OCI-LY7 (cell line): ENCODE results near the gene F11. TPM values are rescaled to one million over a fixed set of nuclear protein-coding genes. Genes with fewer than 3 reads are reported as not detected.

Experiments used
- BruUV-seq: library from RNA; stranded (reverse); fragments of 400-500 nt; replicated peaks from 2 replicates; lab custom pipeline; 2021; lab: Mats Ljungman, UMichigan
- CTCF ChIA-PET: fragments of 300-600 bp; sonication (Branson Sonifier 250); formaldehyde crosslinking; loops from one replicate; lab custom pipeline; 2022; ENCODE audit warnings: antibody characterized with exemption; ENCODE audit not compliant: unreplicated experiment; lab: Charles Lee
- POLR2A ChIA-PET: fragments of 300-600 bp; sonication (Branson Sonifier 250); formaldehyde crosslinking; loops from one replicate; lab custom pipeline; 2022; ENCODE audit warnings: antibody characterized with exemption; lab: Charles Lee
- DNase-seq: peaks from one replicate; pipeline ENCODE4 v3.0.0-alpha.2; 2015; ENCODE audit warnings: low spot score
- H2AFZ ChIP-seq: fragments of 200-600 bp; sonication (generic), shearing (Covaris generic); 2 replicates; pipeline ENCODE4 v1.6.1; 2014; ENCODE audit warnings: mild to moderate bottlenecking, antibody characterized with exemption, low read length, moderate library complexity
- H3K27ac ChIP-seq: fragments of 200-600 bp; sonication (generic); 2 replicates; pipeline ENCODE4 v1.5.1; 2014; ENCODE audit warnings: mixed run types, low read depth, mild to moderate bottlenecking, moderate library complexity, low read length, inconsistent platforms; ENCODE audit not compliant: poor library complexity, severe bottlenecking
- H3K36me3 ChIP-seq: fragments of 200-600 bp; sonication (generic); 2 replicates; pipeline ENCODE4 v1.6.1; 2014; ENCODE audit warnings: mild to moderate bottlenecking, antibody characterized with exemption, low read length, moderate library complexity, mixed read lengths; ENCODE audit not compliant: insufficient read depth
- H3K4me1 ChIP-seq: fragments of 200-600 bp; sonication (generic); 2 replicates; pipeline ENCODE4 v1.5.1; 2014; ENCODE audit warnings: mild to moderate bottlenecking, low read length; ENCODE audit not compliant: insufficient read depth, poor library complexity, severe bottlenecking
- H3K4me2 ChIP-seq: fragments of 200-600 bp; sonication (generic); 2 replicates; pipeline ENCODE4 v1.6.1; 2014; ENCODE audit warnings: mild to moderate bottlenecking, low read length
- H3K4me3 ChIP-seq: fragments of 200-600 bp; sonication (generic); 2 replicates; pipeline ENCODE4 v1.5.1; 2014; ENCODE audit warnings: mild to moderate bottlenecking, low read depth, low read length; ENCODE audit not compliant: poor library complexity, severe bottlenecking
- H3K79me2 ChIP-seq: fragments of 200-600 bp; sonication (generic); 2 replicates; pipeline ENCODE4 v1.6.1; 2016; ENCODE audit warnings: low read depth, mild to moderate bottlenecking, low read length, moderate library complexity, mixed read lengths; ENCODE audit not compliant: insufficient read depth
- H3K9me2 ChIP-seq: fragments of 200-600 bp; sonication (generic); 2 replicates; pipeline ENCODE4 v1.6.1; 2016; ENCODE audit warnings: mild to moderate bottlenecking, low read length, mixed read lengths; ENCODE audit not compliant: insufficient read depth
- H3K9me3 ChIP-seq: fragments of 200-600 bp; sonication (generic); 2 replicates; pipeline ENCODE4 v1.6.1; 2014; ENCODE audit warnings: mild to moderate bottlenecking, mixed run types, low read length, mixed read lengths
- H4K20me1 ChIP-seq: fragments of 200-600 bp; sonication (generic); 2 replicates; pipeline ENCODE4 v1.6.1; 2014; ENCODE audit warnings: mild to moderate bottlenecking, antibody characterized with exemption, low read length, moderate library complexity, mixed read lengths; ENCODE audit not compliant: insufficient read depth
- CTCF ChIP-seq: fragments of 200-600 bp; sonication (generic); conservative IDR thresholded peaks from 2 replicates; pipeline ENCODE4 v1.5.1; 2014; ENCODE audit warnings: mild to moderate bottlenecking, antibody characterized with exemption, low read length, moderate library complexity, mixed read lengths
- EZH2phosphoT487 ChIP-seq: fragments of 200-600 bp; sonication (generic); IDR thresholded peaks from 2 replicates; pipeline ENCODE4 v1.6.1; 2018; ENCODE audit warnings: low read depth, borderline replicate concordance, mild to moderate bottlenecking, mixed run types, antibody characterized with exemption, low read length, moderate library complexity, mixed read lengths
- intact Hi-C: fragments of 100-400 bp; cut with micrococcal nuclease; formaldehyde crosslinking; loops from one replicate; pipeline ENCODE4 v1.10.0; 2022; ENCODE audit not compliant: unreplicated experiment
- total RNA-seq, 2 experiments: library from RNA; depleted of rRNA in 1 of 2; stranded (reverse); fragments of >200 nt in 1 of 2; shearing (Covaris generic) in 1 of 2; gene quantifications; 2 replicates each; pipeline ENCODE4 v1.2.3, GENCODE V29; 2014 to 2022

F11 gene
- total RNA-seq, 2 experiments from 2014 or later = not detected

GRCh38 chr4:186304216-186304615 lies 38.2 kb downstream of the F11 start:
- ChIA-PET POLR2A (no interaction called here), CTCF (no interaction called here)
- H3K79me2 ChIP-seq = no peaks in the 10 kb centered on the region
- no peak for TF ChIP-seq CTCF
- TF ChIP-seq EZH2phosphoT487 = no peak
- H3K36me3 ChIP-seq = no peaks in the 10 kb centered on the region
- H3K9me2 ChIP-seq = no peaks in the 10 kb centered on the region
- BruUV-seq = no TSS peak
- no peaks in the 10 kb centered on the region for H3K4me1 ChIP-seq
- H3K4me3 ChIP-seq = no peak overlapping the region
- no peaks in the 10 kb centered on the region for H4K20me1 ChIP-seq
- no peaks in the 10 kb centered on the region for H3K9me3 ChIP-seq
- DNase-seq = no peak
- no peak overlapping the region for H3K4me2 ChIP-seq
- no peak overlapping the region for H3K27ac ChIP-seq
- H2AFZ ChIP-seq = no peak overlapping the region
- intact Hi-C loops = no loop called here

- TF ChIP-seq EZH2phosphoT487 (no peak), CTCF (no peak)
- CTCF ChIA-PET = no interaction called here
These were observed 39.0 kb downstream of the F11 start for GRCh38 chr4:186304866-186305505.

GRCh38 chr4:186307497-186307896 lies 41.5 kb downstream of the F11 start:
- no peak for TF ChIP-seq EZH2phosphoT487
- TF ChIP-seq CTCF = no peak
- CTCF ChIA-PET = no interaction called here

More at GRCh38 chr4:186304866-186305505, 39.0 kb downstream of the F11 start:
- BruUV-seq = no TSS peak
- H3K9me2 ChIP-seq = no peaks in the 10 kb centered on the region
- H3K4me3 ChIP-seq = no peak overlapping the region
- H3K4me1 ChIP-seq = no peaks in the 10 kb centered on the region
- no peak for DNase-seq
- no peaks in the 10 kb centered on the region for H3K79me2 ChIP-seq
- H3K9me3 ChIP-seq = no peaks in the 10 kb centered on the region
- H3K36me3 ChIP-seq = no peaks in the 10 kb centered on the region
- POLR2A ChIA-PET = no interaction called here
- no peaks in the 10 kb centered on the region for H4K20me1 ChIP-seq
- H3K27ac ChIP-seq = no peak overlapping the region
- H2AFZ ChIP-seq = no peak overlapping the region
- no peak overlapping the region for H3K4me2 ChIP-seq
- intact Hi-C loops = no loop called here

More at GRCh38 chr4:186307497-186307896, 41.5 kb downstream of the F11 start:
- H3K9me2 ChIP-seq = no peaks in the 10 kb centered on the region
- H3K4me2 ChIP-seq = no peak overlapping the region
- no peaks in the 10 kb centered on the region for H3K4me1 ChIP-seq
- no peaks in the 10 kb centered on the region for H3K9me3 ChIP-seq
- no peak overlapping the region for H3K27ac ChIP-seq
- POLR2A ChIA-PET = interaction anchor here (0.7 kb wide), 1 partner anchor 198 kb away, joined by 4 read pairs; no protein-coding TSS in a partner anchor
- no peak overlapping the region for H2AFZ ChIP-seq
- H3K4me3 ChIP-seq = no peak overlapping the region
- no peak for DNase-seq
- H3K79me2 ChIP-seq = no peaks in the 10 kb centered on the region
- BruUV-seq = no TSS peak
- H4K20me1 ChIP-seq = no peaks in the 10 kb centered on the region
- intact Hi-C loops = no loop called here
- H3K36me3 ChIP-seq = no peaks in the 10 kb centered on the region
